GM18505 (cell line): ENCODE data around the gene PTPMT1.

ENCODE experiments used
- ATAC-seq: cut with Tn5 transposase; IDR thresholded peaks from one replicate; pipeline ENCODE4 v1.9.1; 2021; ENCODE audit not compliant: unreplicated experiment
- POLR2A ChIP-seq: IDR thresholded peaks from 4 replicates; pipeline ENCODE4 v1.6.1; 2011; ENCODE audit warnings: borderline replicate concordance; ENCODE audit not compliant: insufficient read depth, insufficient read length; ENCODE audit errors: extremely low read depth

Gene PTPMT1

GRCh38 chr11:47617417-47617809 is 52.0 kb downstream of the PTPMT1 start:
- no peak for TF ChIP-seq POLR2A
- no peak for ATAC-seq

- TF ChIP-seq POLR2A = no peak
- ATAC-seq = no peak
Observed at GRCh38 chr11:47620836-47621378, 55.5 kb downstream of the PTPMT1 start.
